Nucleus accumbens (tissue), 56 donors: ENCODE measurements around the gene TNRC18.
A peak's percentile ranks its signal among the peaks of the same experiment; 100 is the strongest.

ENCODE experiments used
- DNase-seq, 56 donors: peaks; one replicate each; lab custom pipeline; 2025; lab: John Stamatoyannopoulos, UW

TNRC18 gene

GRCh38 chr7:5356751-5357119 is 66.9 kb downstream of the TNRC18 start:
- no peak for DNase-seq

DNA sequence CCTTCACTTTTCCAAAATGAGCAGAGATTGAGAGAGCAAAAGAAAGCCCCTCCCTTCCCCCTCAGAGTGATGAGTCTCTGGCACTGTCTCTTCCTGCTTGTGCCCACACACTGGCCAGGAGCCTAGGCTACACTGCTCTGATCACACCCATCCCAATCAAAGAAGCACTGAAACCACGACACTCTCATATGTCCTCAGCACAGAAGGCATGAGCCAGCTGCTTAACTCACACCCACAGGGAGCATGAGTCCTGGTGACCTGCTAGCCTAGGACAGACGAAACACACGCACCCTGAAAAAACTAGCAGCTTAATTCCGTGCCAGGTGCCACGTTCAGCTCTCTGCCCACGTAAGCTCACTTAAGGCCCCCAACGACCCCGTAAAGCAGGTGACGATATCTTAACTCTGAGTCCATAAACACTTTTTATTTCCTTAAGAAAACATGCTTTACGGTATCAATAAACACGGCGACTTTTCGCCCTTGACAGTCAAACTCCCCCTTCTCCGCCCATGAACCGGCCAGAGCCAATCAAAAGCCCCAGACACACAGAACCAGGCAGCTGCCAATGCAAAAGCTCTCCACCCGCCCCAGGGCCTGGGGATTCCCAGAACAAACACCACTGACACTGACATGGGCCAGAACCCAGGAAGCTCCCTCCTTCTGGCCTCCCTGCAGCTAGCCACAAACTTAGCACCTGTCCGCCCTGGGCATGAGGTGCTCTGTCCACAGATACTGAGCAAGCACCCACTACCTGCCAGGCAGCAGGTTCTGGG is 69.0 kb downstream of the TNRC18 start:
- DNase-seq: peak in 7 of 56 donors; percentile 4 to 19 (median 10)

GRCh38 chr7:5352440-5353010 is 71.1 kb downstream of the TNRC18 start:
- no peak for DNase-seq

- no peak for DNase-seq
These were observed 71.9 kb downstream of the TNRC18 start for GRCh38 chr7:5351507-5352265.

- peak in 5 of 56 donors; percentile 8 to 41 (median 16) for DNase-seq
These were observed 72.8 kb downstream of the TNRC18 start for GRCh38 chr7:5350600-5351385.

GRCh38 chr7:5350174-5350463 is 73.5 kb downstream of the TNRC18 start:
- DNase-seq: no peak

GRCh38 chr7:5349437-5350173 is 74.0 kb downstream of the TNRC18 start:
- DNase-seq: no peak

DNA sequence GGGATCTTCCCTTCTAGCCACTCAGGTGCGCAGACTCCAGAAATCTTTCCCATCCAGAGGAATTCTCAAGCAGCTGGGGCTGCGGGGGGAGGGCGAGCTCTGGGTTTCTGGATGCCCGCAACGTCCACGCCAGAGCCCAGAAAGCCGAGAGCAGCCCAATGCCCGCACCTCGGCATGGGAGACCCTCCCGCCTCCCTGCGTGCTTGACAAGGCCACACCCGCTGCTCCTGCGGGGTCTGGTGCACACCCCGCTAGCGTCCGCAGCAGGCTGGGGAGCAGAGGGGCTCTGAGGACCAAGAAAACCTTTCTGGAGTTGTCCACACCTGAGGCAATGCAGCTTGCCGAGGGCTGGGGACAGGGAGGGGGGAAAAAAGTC is 74.6 kb downstream of the TNRC18 start:
- DNase-seq: no peak

DNA sequence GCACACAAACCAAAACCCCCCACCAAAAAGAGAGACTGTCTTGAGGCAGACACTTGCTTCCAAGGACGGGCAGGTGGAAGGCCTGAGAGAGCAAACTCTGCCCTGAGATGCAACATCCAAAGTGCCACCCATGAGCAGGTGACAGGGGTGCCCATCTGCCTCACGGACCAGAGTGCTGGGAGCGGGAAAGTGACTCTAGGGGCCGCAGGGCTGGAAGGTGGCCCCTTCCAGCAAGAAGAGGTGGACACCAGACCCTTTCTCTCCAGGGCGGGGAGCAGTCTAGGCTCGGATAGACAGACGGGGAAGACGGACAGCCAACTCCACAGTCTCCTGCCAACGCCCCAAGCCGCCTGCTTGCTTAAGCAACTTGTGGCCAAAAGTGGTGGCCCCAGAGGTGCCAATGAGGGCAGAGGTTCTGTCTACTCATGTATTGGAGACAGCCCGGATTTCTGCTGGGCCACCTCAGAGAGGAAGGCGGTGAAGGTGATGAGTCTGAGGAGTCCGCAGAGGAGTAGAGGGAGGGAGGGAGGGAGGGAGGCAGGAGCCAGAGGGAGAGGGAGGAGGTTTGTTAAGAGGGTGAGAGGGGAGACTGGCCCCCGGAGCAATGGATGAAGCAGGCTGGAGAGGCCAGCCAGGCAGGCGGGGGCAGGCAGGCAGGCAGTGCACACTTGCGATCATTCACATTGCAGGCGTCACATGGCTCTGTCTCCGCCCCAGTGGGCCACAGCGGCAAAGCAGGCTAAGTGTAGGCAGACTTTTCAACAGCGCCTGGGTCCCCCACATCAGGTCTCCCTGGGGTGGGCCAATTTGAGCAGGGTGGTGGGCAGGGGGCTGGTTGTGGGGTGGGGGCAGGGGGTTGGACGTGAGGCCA is 75.3 kb downstream of the TNRC18 start:
- DNase-seq: peak in 13 of 56 donors; percentile 12 to 45 (median 30)

- DNase-seq: no peak
These were observed 78.0 kb downstream of the TNRC18 start for GRCh38 chr7:5345671-5346070.

DNA sequence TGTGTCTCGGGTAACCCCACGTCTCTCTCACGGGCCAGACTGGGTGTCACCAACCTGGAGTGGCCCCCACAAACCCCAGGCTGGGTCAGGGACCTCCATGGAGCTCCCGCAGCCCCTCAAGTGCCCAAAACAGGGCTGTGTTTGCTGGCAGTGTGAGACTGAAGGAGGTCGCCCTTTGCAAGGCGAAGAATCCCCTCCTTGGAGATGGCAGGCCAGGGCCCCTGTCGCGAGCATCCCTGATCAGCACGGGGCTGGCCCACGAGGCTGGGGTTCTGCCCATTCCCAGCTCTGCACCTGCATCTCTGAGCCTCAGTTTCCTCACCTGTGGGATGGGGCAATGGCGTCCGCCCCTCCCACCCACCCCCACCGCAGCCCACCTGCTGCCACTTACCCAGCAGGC is 78.5 kb downstream of the TNRC18 start:
- DNase-seq: no peak

DNA sequence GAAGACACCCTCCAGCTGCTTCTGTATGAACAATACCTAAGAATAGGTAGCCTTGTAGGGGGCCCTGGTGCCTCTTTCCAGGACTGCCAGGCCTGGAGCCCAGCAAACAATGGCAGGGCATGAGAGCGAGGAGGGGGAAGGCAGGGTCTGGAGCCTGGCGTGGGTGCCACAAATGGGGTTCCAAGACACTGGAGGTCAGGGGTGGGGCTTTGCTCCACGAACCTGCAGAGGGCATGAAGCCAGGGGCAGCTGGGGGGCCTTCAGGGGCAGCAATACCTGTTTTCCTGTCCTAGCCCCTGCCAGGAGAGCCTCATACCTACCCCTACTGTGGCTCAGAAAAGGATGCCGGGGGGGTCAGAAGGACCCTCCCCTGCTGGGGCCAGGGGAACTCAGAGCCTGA is 79.3 kb downstream of the TNRC18 start:
- DNase-seq: no peak

DNA sequence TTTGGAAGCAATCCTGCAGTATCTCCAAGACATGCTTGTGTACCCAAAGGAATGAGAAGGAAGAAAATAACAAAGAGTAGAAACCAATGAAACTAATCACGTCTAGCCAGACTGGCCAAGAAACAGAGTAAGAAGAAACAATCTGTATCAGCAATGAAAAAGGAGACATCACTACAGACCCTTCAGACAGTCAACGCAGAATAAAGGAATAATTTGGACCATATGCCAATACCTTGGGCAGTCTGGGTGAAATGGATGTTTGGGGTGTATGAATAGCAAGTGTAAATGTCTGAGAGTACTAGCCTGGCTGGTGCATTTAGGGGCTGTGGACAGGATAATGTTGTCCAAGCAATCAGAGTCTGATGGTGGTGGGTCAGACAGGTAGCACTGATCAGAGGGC is 79.8 kb downstream of the TNRC18 start:
- no peak for DNase-seq

GRCh38 chr7:5342631-5343030 is 81.0 kb downstream of the TNRC18 start:
- DNase-seq: no peak

- no peak for DNase-seq
These were observed 83.7 kb downstream of the TNRC18 start for GRCh38 chr7:5339955-5340354.

DNA sequence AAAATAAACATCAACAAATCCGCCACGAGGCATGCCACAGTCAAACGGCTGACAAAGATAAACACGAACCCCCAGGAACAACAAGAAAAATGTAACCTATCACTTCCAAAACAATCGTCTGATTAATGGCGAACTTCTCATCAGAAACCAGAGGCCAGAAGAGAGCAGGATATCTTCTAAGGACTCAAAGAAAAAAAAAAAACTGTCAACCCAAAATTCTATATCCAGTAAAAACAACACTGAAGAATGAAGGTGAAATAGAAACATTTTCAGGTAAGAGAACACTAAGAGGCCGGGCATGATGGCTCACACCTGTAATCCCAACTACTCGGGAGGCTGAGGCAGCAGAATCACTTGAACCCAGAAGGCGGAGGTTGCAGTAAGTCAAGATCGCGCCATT is 86.6 kb downstream of the TNRC18 start:
- no peak for DNase-seq

- DNase-seq: no peak
These were observed 89.0 kb downstream of the TNRC18 start for GRCh38 chr7:5334671-5335070.

- DNase-seq: no peak
These were observed 90.3 kb downstream of the TNRC18 start for GRCh38 chr7:5333121-5334045.
